Omental fat pad (tissue), 4 donors: ENCODE measurements around the gene TTC9. TPM values are rescaled to one million over a fixed set of nuclear protein-coding genes. Genes with fewer than 3 reads are reported as not detected.

ENCODE experiments used
- ATAC-seq: fragments of 150-250 bp; one replicate; pipeline ENCODE4 v1.9.1; 2016; ENCODE audit warnings: mild to moderate bottlenecking, moderate library complexity; ENCODE audit not compliant: low FRiP score
- DNase-seq: peaks from one replicate; pipeline ENCODE4 v3.0.0-alpha.2; 2019; ENCODE audit warnings: low spot score
- total RNA-seq, 4 donors: library from RNA; depleted of rRNA; stranded (reverse); fragments of >200 nt; gene quantifications; one replicate each; pipeline ENCODE4 v1.1.0, GENCODE V29; 2016
- TF ChIP-seq, protein P1 (sequence below), 3 donors: fragments of 450-650 bp; IDR thresholded peaks; one replicate each; pipeline ENCODE4 v1.5.1; 2016 to 2017; ENCODE audit warnings: antibody characterized with exemption in 3 of 3, mild to moderate bottlenecking in 3 of 3, moderate library complexity in 2 of 3

Gene TTC9
- total RNA-seq, 4 donors from 2014 or later: 1.1 to 1.5 (median 1.2) TPM

DNA sequence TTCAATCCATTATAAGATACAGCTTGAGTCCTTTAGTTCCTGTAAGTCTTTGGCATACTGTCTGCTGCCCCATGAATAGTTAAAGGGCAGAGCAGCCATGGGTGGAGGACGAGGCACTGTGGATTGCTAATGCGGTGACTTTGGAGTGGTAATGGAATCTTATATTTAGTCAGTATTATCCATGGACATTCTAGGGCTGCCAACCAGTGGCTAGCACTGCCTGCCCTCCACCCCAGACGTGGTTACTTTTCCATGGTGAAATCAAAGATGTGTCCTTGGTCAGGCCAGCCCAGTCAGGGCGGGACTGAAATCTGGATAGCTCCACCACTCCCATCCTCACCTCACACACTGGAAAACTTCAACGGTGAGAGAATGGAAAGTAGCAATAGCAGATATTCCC, 2.3 kb downstream of the TTC9 start:
- ATAC-seq (no peak), DNase-seq (no peak)

DNA sequence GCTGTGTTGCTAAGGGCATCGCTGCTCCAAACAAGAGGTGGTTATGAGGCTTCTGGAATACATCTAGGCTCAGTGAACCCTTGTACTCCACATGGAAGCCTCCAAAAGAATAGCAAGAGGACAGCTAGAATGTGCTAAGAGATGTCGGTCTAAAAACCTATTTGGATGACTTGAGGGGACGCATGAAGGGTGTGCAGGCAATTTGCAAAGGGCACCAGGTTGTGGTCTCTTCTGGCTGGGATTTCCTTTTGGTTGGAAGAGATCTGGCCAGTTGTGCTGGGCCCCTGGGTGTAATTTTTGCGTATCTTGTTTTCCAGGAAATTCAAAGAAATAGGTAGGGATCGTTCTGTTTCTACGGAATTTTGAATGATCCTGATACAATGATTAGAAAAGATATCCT, 4.2 kb downstream of the TTC9 start:
- ATAC-seq: no peak
- no peak for DNase-seq
- TF ChIP-seq, protein P1, sequence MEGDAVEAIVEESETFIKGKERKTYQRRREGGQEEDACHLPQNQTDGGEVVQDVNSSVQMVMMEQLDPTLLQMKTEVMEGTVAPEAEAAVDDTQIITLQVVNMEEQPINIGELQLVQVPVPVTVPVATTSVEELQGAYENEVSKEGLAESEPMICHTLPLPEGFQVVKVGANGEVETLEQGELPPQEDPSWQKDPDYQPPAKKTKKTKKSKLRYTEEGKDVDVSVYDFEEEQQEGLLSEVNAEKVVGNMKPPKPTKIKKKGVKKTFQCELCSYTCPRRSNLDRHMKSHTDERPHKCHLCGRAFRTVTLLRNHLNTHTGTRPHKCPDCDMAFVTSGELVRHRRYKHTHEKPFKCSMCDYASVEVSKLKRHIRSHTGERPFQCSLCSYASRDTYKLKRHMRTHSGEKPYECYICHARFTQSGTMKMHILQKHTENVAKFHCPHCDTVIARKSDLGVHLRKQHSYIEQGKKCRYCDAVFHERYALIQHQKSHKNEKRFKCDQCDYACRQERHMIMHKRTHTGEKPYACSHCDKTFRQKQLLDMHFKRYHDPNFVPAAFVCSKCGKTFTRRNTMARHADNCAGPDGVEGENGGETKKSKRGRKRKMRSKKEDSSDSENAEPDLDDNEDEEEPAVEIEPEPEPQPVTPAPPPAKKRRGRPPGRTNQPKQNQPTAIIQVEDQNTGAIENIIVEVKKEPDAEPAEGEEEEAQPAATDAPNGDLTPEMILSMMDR (IDR thresholded peaks at IDR 0.05): no peak

More for the DNA sequence above, 2.3 kb downstream of the TTC9 start:
- TF ChIP-seq, protein P1 (IDR thresholded peaks at IDR 0.05): no peak

DNA sequence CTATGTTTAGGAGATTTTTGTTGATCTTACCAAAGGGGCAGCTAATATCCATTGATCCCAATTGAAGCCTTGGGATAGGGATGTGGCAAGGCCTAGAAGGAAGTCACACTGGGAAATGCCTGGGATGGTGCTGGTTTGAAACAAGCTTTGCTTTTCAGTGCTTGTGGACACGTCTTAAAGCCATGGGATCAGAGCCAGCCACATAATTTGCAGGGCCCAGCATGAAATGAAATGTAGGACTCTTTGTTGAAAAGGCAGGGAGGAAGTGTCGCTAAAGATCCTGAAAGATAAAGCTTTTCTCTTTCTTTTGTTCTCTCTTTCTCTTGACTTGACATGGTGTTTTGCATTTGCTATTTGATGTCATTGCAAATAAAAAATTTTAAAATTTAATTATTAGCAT, 5.0 kb downstream of the TTC9 start:
- DNase-seq: no peak
- ATAC-seq: no peak
- TF ChIP-seq, protein P1 (IDR thresholded peaks at IDR 0.05): no peak

DNA sequence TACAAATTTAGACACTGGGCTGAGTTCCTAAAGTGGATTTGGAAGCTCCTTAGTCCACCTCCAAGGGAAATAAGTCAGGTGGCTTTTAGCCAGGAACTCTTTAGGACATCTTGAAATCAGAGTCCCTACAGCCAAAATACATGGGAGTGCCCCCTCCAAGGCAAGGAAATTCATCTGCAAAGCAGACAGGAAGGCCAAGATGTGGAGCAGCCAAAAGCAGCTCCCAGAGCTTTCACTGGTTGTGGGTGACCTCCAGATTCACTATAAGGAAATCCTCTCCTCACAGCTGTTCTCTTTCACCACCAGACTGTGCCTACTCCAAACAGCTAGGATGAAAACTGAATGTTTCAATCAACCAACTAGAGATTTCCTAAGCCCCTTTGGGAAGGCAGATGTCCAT, 6.6 kb downstream of the TTC9 start:
- DNase-seq: no peak
- ATAC-seq: no peak
- TF ChIP-seq, protein P1 (IDR thresholded peaks at IDR 0.05): no peak

DNA sequence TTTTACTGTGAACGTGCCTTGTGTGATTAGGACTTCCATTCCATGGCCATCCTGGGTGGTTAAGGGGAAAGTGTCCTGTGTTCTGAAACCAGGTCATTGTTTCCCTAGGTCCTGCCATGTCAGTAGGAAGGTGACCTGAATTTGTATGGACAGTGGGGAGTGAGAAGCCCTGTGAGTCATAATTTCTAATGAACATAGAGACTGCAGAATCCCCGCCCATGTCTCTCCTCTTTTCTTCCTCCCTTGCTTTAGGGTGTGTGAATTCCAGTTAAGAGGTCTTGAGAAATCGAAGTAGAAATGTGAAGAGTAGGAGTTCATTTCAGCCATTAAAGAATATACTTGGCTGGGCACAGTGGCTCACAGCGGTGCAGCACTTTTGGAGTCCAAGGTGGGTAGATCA, 8.1 kb downstream of the TTC9 start:
- TF ChIP-seq, protein P1 (IDR thresholded peaks at IDR 0.05): no peak
- no peak for DNase-seq
- ATAC-seq: no peak

DNA sequence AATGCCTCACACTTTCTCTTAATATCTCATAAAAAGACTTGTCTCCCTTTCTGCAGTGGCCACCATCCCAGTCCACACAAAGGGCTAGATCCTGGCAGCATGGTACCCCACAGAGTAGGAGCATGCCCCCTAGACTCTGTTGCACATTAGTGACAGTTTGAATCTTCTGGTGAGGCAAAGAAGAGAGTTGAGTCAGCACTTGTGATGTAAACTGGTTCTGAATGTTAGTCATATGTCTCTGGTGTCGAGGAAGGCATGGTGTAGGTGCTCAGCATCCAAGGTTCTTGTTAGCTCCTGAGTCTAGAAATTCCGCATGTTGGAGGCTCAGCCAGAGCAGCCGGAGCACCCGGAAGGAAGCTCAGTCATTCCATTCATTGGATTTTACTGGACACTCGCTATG, 9.8 kb downstream of the TTC9 start:
- TF ChIP-seq, protein P1 (IDR thresholded peaks at IDR 0.05): no peak
- DNase-seq: no peak
- no peak for ATAC-seq

DNA sequence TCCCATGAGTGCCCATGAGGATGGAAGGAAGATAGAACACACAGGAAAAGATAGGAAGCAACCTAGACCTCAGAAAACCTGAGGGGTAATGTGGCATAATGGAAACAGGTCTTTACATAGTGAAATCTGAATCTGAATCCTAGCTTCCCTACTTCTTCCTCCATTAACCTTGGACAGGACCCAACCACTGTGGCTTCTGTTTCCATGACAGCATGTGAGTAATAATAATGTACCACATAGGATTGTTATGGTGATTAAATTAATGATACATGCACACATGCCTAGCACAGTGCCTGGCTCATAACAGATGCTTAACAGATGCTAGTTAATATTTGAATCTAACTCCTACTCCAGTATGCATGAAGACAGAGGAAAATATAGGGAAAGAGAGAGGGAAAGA, 11.2 kb downstream of the TTC9 start:
- TF ChIP-seq, protein P1 (IDR thresholded peaks at IDR 0.05): no peak
- ATAC-seq: no peak
- no peak for DNase-seq
